Middle frontal gyrus (tissue), 1 donor: Measurements from ENCODE around the gene COL23A1.

Experiments
- DNase-seq: peaks from one replicate; pipeline ENCODE4 v3.0.0-alpha.2; 2015; ENCODE audit warnings: low spot score; ENCODE audit errors: extremely low spot score

The COL23A1 gene

GRCh38 chr5:178288401-178289368 lies 301.5 kb downstream of the COL23A1 start:
- DNase-seq = no peak

DNA sequence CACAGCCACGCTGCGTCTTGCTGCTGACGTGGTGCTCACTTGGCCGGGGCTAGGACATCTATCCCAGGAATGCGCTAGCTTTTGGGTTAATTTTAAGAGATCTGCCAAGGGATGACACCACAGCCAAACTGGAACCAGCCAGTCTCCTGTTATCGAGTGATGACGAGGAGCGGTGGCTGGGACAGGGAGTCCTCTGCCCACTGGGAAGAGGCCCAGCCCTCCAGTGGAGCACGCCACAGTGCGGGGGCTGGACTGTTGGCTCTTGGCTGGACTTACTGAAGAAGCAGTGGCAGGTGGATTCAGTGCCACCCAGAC lies 302.4 kb downstream of the COL23A1 start:
- DNase-seq = no peak

GRCh38 chr5:178287091-178287790 lies 303.0 kb downstream of the COL23A1 start:
- no peak for DNase-seq

GRCh38 chr5:178286226-178287090 lies 303.7 kb downstream of the COL23A1 start:
- no peak for DNase-seq

- no peak for DNase-seq
Observed at GRCh38 chr5:178285399-178286225, 304.6 kb downstream of the COL23A1 start.

GRCh38 chr5:178284996-178285395 lies 305.2 kb downstream of the COL23A1 start:
- no peak for DNase-seq

- DNase-seq = no peak
Observed at GRCh38 chr5:178284093-178284675, 306.0 kb downstream of the COL23A1 start.

DNA sequence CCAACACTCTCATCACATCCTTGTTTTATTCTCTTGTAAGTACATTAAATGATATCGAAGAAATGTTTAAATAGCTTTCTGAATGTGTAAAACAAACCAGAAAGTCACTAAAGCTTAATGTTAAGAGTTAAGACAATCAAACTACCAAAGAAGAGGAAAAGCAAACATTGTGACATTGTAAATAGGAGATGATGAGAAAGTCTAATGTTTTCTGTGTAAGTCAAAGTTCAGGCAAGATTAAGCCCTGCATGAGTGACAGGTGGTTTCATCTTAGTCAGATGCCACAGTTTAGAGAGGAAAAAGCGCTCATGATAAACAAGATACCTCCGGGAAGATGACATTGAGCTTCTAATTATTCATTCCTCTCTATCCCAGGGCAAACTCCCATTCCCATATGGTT lies 306.7 kb downstream of the COL23A1 start:
- no peak for DNase-seq

DNA sequence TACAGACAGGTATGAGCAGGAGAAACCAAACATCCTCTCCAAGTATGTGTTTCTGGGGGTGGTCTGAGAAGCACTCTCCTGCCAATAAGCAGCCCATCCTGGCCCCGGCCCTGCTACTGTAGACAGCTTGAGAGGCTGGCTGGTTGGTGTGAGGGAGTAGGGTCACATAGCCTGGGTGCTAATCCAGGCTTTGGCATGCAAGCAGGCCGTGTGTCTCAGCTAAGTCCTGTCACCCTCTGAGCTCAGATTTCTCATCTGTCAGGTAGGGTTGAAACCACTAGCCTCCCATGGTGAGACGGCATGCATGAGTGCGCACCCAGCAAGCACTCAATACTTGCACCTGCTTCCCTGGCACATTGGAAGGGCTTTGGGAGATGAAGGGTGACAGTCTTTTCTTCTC lies 307.8 kb downstream of the COL23A1 start:
- DNase-seq = no peak

DNA sequence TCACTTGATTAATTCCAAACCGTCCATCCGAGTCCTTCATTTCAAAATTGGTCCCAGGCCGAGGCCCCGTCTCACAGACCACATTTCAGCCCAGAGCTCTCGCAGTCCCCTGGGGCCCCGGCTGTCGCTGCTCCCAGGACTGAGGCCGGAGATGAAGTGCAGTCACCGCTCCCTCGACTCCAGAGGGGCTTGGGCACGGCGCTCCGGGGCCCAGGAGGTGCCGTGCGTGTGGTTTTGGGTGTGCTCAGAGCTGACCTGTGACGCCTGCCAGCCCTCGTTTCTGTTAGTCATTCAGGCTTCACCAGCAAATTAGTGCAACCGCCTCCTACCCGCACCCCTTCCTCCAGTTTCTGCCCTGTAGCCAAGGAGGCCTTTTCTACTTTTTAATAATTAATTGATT lies 308.9 kb downstream of the COL23A1 start:
- no peak for DNase-seq

DNA sequence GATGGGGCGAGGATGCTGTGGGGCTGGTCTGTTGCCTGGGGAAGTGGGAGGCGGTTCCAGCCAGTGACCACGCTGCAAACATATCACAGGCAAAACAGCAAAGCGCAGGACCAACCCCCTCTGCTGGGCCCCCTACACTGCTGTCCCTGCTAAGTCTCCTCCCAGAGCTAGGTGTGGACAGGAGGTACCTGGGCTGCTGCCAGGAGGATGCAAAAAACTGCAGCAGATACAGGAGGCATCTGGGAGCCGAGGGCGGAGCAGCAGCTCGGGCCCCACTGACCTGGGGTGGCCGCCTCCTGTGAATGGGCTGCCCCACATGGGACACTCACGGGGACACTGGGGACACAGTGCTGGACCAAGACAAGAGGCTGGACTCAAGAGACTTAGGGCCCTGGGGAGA lies 309.6 kb downstream of the COL23A1 start:
- DNase-seq = no peak

GRCh38 chr5:178279723-178280438 lies 310.3 kb downstream of the COL23A1 start:
- DNase-seq = peak; percentile 88

- no peak for DNase-seq
Observed at GRCh38 chr5:178279026-178279722, 311.0 kb downstream of the COL23A1 start.

DNA sequence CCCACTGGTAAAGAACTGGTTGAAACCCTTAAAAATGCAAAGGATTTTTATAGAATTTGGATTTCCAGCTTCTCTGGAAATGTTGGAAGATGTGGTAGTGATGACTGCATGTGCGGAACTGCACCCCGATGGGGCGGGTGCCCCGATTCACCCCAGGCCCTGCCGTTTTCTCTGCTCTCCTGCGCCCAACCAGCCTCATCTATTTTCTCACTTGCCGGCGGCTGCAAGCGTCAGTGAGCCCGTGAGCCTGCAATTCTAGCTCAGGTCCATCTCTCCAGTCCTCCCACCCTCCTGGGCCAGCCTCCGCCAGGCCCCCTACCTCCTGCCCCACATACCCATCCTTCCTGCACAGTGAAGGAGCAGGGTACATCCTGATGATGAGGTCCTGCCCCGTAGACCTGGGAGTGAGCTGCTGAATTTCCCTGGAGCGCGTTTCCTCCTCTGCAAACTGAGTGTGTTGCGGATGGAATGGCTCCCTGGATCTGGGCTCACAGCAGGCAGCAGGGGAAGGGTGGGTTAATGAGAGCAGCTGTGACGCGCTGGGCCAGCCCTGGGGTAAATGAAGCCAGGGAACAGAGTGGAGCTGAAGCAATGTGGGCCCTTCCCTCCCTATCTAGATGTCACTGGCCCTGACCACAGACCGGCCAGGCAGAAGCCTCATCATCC lies 311.7 kb downstream of the COL23A1 start:
- DNase-seq = no peak

DNA sequence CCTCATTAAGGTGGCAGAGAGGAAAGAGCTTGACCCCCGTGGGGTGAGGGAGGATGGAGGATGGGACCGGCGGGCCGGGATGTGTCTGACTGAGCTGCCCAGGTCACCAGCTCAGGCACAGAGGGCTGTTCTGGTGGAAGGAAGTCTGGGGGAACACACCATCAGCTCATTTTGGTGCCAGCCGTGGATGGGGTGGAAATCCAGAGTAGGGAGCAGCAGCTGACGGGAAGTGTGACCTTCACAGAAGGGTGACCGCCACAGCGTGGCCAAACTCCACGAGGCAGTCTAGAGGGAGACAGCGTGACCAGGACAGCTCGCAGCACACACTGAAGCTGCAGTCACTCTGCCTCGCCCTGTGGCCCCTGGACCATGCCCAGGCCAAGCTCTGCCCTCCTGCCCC lies 312.3 kb downstream of the COL23A1 start:
- DNase-seq = no peak

DNA sequence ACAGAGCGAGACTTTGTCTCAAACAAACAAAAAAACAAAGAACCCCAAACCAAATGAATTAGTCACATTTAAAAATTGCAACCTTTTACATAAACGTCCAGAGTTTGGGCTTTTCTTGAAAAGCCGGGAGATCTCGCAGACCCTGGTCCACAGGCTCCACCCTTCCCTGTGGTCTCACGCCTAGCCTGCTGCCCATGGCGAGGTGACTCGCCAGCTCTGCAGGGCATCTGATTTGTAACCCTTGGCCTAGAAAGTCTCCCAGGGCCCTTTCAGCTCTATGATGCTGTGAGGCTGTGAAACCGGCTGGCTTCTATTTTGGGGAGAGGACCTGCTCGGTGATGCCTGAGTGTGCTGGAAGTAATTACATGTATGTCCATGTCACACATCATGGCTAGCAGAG lies 312.8 kb downstream of the COL23A1 start:
- DNase-seq = no peak

DNA sequence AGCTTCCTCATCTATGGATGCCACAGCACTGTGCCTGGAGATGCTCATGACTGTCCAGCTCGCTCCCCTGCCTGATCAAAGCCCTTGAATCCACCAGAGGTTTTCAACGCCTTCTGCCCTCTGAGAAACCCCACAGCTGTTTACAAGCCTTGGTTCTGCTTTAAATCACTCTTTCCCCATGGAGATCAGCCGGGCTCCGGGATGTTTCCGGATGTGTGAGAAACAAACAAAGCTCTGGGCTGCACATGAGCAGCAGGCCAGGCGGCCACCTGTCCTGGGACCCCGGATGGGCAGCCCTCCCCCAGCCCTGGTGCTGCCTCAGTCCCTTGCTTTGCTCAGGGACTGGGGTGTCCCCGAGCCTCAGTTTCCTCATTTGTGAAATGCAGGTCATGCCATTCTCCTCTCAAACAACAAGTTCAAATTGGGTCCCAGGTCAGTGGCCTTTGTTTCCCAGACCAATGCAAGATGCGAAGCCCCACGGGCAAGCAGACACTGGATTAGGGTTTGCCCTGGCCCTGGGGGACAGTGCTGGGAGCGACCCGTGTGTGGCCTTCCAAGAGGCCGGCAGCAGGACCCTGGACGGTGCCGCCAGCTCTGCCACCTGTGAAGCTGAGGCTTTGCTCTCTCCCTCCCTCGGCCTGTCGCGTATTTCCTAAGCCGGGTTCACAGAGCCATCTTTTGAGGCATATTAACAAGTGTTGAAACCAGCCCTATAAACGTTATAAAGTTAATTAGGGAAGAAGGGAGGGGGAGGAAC lies 315.2 kb downstream of the COL23A1 start:
- DNase-seq = no peak
